K562 (cell line): ENCODE results near the gene SMAD4. TPM values are rescaled to one million over a fixed set of nuclear protein-coding genes. Genes with fewer than 3 reads are reported as not detected.

Experiments used
- ATAC-seq: fragments of 200-7000 bp; cut with Tn5 transposase; 3 replicates; pipeline ENCODE4 v1.9.1; 2020; ENCODE audit warnings: moderate library complexity
- BruUV-seq: library from RNA; stranded (reverse); fragments of 400-500 nt; replicated peaks from 2 replicates; lab custom pipeline; 2021; lab: Mats Ljungman, UMichigan
- CTCF ChIA-PET: fragments of 300-600 bp; formaldehyde crosslinking; extraction: SDS; loops from one replicate; lab custom pipeline; 2021; ENCODE audit warnings: low intra/inter-chr PET ratio; lab: Yijun Ruan, JAX
- POLR2A ChIA-PET: fragments of 300-600, 350-650 bp; sonication (Branson Sonifier 250); formaldehyde crosslinking; extraction: SDS; loops from one replicate; lab custom pipeline; 2021; ENCODE audit warnings: antibody characterized with exemption, inconsistent platforms; lab: Yijun Ruan, JAX
- DNase-seq, 4 experiments: peaks; one replicate each; pipeline versions ENCODE4 v3.0.0 to v3.0.0-alpha.2; 2011 to 2018; ENCODE audit warnings: low spot score in 3 of 4, mixed read lengths in 3 of 4; ENCODE audit errors: extremely low read depth in 1 of 4
- FAIRE-seq: peaks from 2 replicates; lab custom pipeline; 2011; peaks lifted over from hg19 to GRCh38; lab: Jason Lieb, UNC
- H2AFZ ChIP-seq: 2 replicates; pipeline ENCODE4 v1.6.0; 2011; ENCODE audit warnings: low read depth, low read length, control low read depth, inconsistent platforms
- H3K27ac ChIP-seq: fragments of 200-600 bp; 3 replicates; pipeline ENCODE4 v1.8.0; 2011; ENCODE audit warnings: low read depth, mild to moderate bottlenecking, control low read depth, inconsistent platforms, low read length, moderate library complexity, mixed read lengths; ENCODE audit errors: extremely low read depth
- H3K27me3 ChIP-seq, 2 experiments: fragments of 300-600 bp in 1 of 2; 2 replicates in 1 of 2; 3 replicates in 1 of 2; pipeline versions ENCODE4 v1.6.0 to v1.8.0; 2011; ENCODE audit warnings: inconsistent platforms in 2 of 2, low read length in 2 of 2, mild to moderate bottlenecking in 1 of 2, mixed read lengths in 1 of 2, moderate library complexity in 1 of 2; ENCODE audit not compliant: control insufficient read depth in 2 of 2, insufficient read depth in 2 of 2
- H3K36me3 ChIP-seq: fragments of 300-600 bp; 3 replicates; pipeline ENCODE4 v1.8.0; 2011; ENCODE audit warnings: mild to moderate bottlenecking, low read length, inconsistent platforms; ENCODE audit not compliant: control insufficient read depth, insufficient read depth
- H3K4me1 ChIP-seq, 2 experiments: fragments of 200-600 bp in 1 of 2; replicated peaks in 1 of 2; 2 replicates in 1 of 2; 3 replicates in 1 of 2; pipeline versions ENCODE4 v1.5.1 to v1.8.0; 2011; ENCODE audit warnings: inconsistent platforms in 2 of 2, low read length in 2 of 2, mild to moderate bottlenecking in 1 of 2, mixed read lengths in 1 of 2, moderate library complexity in 1 of 2; ENCODE audit not compliant: control insufficient read depth in 2 of 2, insufficient read depth in 2 of 2
- H3K4me2 ChIP-seq: 2 replicates; pipeline ENCODE4 v1.6.1; 2011; ENCODE audit warnings: low read length, control low read depth, inconsistent platforms, mixed read lengths; ENCODE audit not compliant: insufficient read depth
- H3K4me3 ChIP-seq: fragments of 200-600 bp; sonication (generic), shearing (Covaris generic); 2 replicates; pipeline ENCODE4 v1.5.1; 2016; ENCODE audit warnings: control low read depth, inconsistent platforms
- H3K79me2 ChIP-seq: fragments of 200-600 bp; 3 replicates; pipeline ENCODE4 v1.8.0; 2011; ENCODE audit warnings: low read length, inconsistent platforms; ENCODE audit not compliant: control insufficient read depth, insufficient read depth
- H3K9ac ChIP-seq, 2 experiments: 2 replicates each; pipeline versions ENCODE4 v1.6.0 to v1.6.1; 2011; ENCODE audit warnings: low read depth in 2 of 2, low read length in 2 of 2, control low read depth in 1 of 2, inconsistent platforms in 1 of 2, mild to moderate bottlenecking in 1 of 2, mixed read lengths in 1 of 2; ENCODE audit not compliant: insufficient read depth in 1 of 2
- H3K9me1 ChIP-seq: one replicate; pipeline ENCODE4 v1.6.0; 2011; ENCODE audit warnings: inconsistent platforms, mild to moderate bottlenecking, low read length, moderate library complexity; ENCODE audit not compliant: control insufficient read depth, insufficient read depth
- H3K9me3 ChIP-seq: replicated peaks from 2 replicates; pipeline ENCODE4 v1.5.1; 2011; ENCODE audit warnings: low read depth, low read length, inconsistent platforms; ENCODE audit not compliant: control insufficient read depth, insufficient read depth
- H4K20me1 ChIP-seq: replicated peaks from 2 replicates; pipeline ENCODE4 v1.6.1; 2011; ENCODE audit warnings: low read length, inconsistent platforms, mixed read lengths; ENCODE audit not compliant: control insufficient read depth, insufficient read depth
- DLX4 ChIP-seq: fragments of 250-450 bp; sonication (Bioruptor Pico); IDR thresholded peaks from 2 replicates; pipeline ENCODE4 v1.6.1; 2021; ENCODE audit warnings: mild to moderate bottlenecking
- FOXM1 ChIP-seq, 2 experiments: fragments of 450-650 bp in 1 of 2; sonication (generic) in 1 of 2; formaldehyde crosslinking in 1 of 2; IDR thresholded peaks; 2 replicates each; pipeline versions ENCODE4 v1.6.1 to v1.9.0; 2017 to 2022; ENCODE audit warnings: low read depth in 2 of 2, mild to moderate bottlenecking in 2 of 2, missing genetic modification reagents in 1 of 2, moderate library complexity in 1 of 2
- KLF1 ChIP-seq: fragments of 450-650 bp; IDR thresholded peaks from 2 replicates; pipeline ENCODE4 v1.6.1; 2016; ENCODE audit warnings: missing genetic modification characterization, missing compliant biosample characterization
- TBL1XR1 ChIP-seq, 2 experiments: IDR thresholded peaks; 2 replicates each; pipeline ENCODE4 v1.6.1; 2012; ENCODE audit warnings: improper control_type of control experiment in 2 of 2, low read length in 2 of 2, mild to moderate bottlenecking in 1 of 2
- TOE1 ChIP-seq, 2 experiments: fragments of 450-650 bp in 1 of 2; sonication (generic) in 1 of 2; formaldehyde crosslinking in 1 of 2; IDR thresholded peaks; 2 replicates each; pipeline versions ENCODE4 v1.7.1 to v1.8.0; 2016 to 2022; ENCODE audit warnings: borderline replicate concordance in 2 of 2, mild to moderate bottlenecking in 2 of 2, antibody characterized with exemption in 1 of 2, inconsistent platforms in 1 of 2, low read depth in 1 of 2, missing genetic modification reagents in 1 of 2, moderate library complexity in 1 of 2
- ZFP30 ChIP-seq: fragments of 250-450 bp; sonication (Bioruptor Pico); IDR thresholded peaks from 2 replicates; pipeline ENCODE4 v1.8.0; 2022; ENCODE audit warnings: moderate library complexity, mild to moderate bottlenecking, inconsistent platforms, borderline replicate concordance
- WGBS: fragments of 100-300 bp; shearing (Covaris generic); methylation state at CpG from one replicate; pipeline ENCODE4 v1.1.6; 2016; ENCODE audit warnings: low coverage, mixed read lengths; ENCODE audit not compliant: insufficient coverage; ENCODE audit errors: missing lambda C conversion rate; 5-methylcytosine and 5-hydroxymethylcytosine counted together
- in situ Hi-C: fragments of 300-500 bp; cut with MboI; formaldehyde crosslinking; loops from 4 replicates; pipeline ENCODE4 v1.15.0; 2018; ENCODE audit warnings: inconsistent platforms, mixed read lengths
- intact Hi-C: fragments of 100-400 bp; cut with micrococcal nuclease; formaldehyde crosslinking; loops from 2 replicates; pipeline ENCODE4 v1.14.2; 2022
- polyA plus RNA-seq, 8 experiments: library from polyadenylated mRNA; depleted of rRNA in 4 of 8; stranded (reverse) in 5 of 8; unstranded in 3 of 8; fragments of >200 nt; fragmentation: Nextera tagmentation in 2 of 8; fragmentation: Illumina TruSeq in 1 of 8; extraction: Ambion mirVana in 2 of 8; extraction: Trizol in 1 of 8; gene quantifications; 2 replicates each; pipeline versions ENCODE4 v1.2.1 to v1.2.3, GENCODE V29; 2011 to 2014; ENCODE audit warnings: inconsistent platforms in 1 of 8, missing spikeins in 1 of 8
- total RNA-seq, 7 experiments: library from RNA; depleted of rRNA in 6 of 7; stranded (reverse); fragments of >200 nt in 6 of 7; fragmentation: Illumina TruSeq in 2 of 7; extraction: Trizol in 2 of 7; gene quantifications; 2 replicates each; pipeline versions ENCODE4 v1.2.1 to v1.2.3, GENCODE V29; 2011 to 2021; ENCODE audit warnings: low replicate concordance in 1 of 7
- TF ChIP-seq, protein P1 (sequence below): fragments of 450-650 bp; IDR thresholded peaks from 2 replicates; pipeline ENCODE4 v1.6.1; 2016; ENCODE audit warnings: low read depth, mild to moderate bottlenecking, moderate library complexity

Gene SMAD4
- total and polyA plus RNA-seq, 9 of the 15 experiments (the other 6 are each of a cell fraction or from before 2014, with no cell fraction given) = 5.7 to 55.0 (median 39.4) TPM

GRCh38 chr18:51007790-51008139 is 22.2 kb upstream of the SMAD4 start:
- Histone ChIP-seq H3K9me1 (no peaks in the 10 kb centered on the region), H2AFZ (0 out of 2 replicates have a peak overlapping the region, but pooled peaks have one; percentile 31), H3K9ac (no peak overlapping the region; a peak in 1 of 4 replicates), H3K4me2 (peak overlapping the region; percentile 46; the same call in 1 of the 2 replicates), H3K4me1 (peaks cover 5 to 20% of the 10 kb centered on the region in 2 experiments; a peak in 3 of 5 replicates), H3K27me3 (no peaks in the 10 kb centered on the region), H3K9me3 (no peaks in the 10 kb centered on the region), H3K79me2 (no peaks in the 10 kb centered on the region), H4K20me1 (no peaks in the 10 kb centered on the region), H3K4me3 (no peak overlapping the region), H3K36me3 (no peaks in the 10 kb centered on the region), H3K27ac (no peak overlapping the region)
- in situ Hi-C loops = no loop called here
- ChIA-PET POLR2A (interaction anchor here (1.4 kb wide), 1 partner anchor 22 kb away, joined by 5 read pairs; the partner anchor contains the start of gene SMAD4), CTCF (no interaction called here)
- no TSS peak for BruUV-seq
- 63% methylated on average over 1 of the region's 1 CpG for WGBS
- TF ChIP-seq KLF1 (tag) (no peak), FOXM1 (IDR thresholded peaks at IDR 0.05; ENCODE audit: low read depth) (no peak), FOXM1 (CRISPR knock-in tag; IDR thresholded peaks at IDR 0.05; ENCODE audit: low read depth) (no peak), ZFP30 (CRISPR knock-in tag) (no peak), DLX4 (no peak), TOE1 (IDR thresholded peaks at IDR 0.05; ENCODE audit: borderline replicate concordance) (no peak), TOE1 (CRISPR knock-in tag; IDR thresholded peaks at IDR 0.05; ENCODE audit: borderline replicate concordance, low read depth) (no peak), TBL1XR1 (IDR thresholded peaks at IDR 0.05; ENCODE audit: low read length in 2 of 2) (no peak)
- TF ChIP-seq, protein P1, sequence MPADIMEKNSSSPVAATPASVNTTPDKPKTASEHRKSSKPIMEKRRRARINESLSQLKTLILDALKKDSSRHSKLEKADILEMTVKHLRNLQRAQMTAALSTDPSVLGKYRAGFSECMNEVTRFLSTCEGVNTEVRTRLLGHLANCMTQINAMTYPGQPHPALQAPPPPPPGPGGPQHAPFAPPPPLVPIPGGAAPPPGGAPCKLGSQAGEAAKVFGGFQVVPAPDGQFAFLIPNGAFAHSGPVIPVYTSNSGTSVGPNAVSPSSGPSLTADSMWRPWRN = no peak
- no peak for ATAC-seq
- no peak for FAIRE-seq
- intact Hi-C loops = loop anchor here (10.0 kb wide), 1 partner anchor 133 kb away; the partner anchor contains the start of gene ME2
- DNase-seq = no peak
